ENCODE data around the gene RXRA. TPM values are rescaled to one million over a fixed set of nuclear protein-coding genes. Genes with fewer than 3 reads are reported as not detected.

RXRA gene
- total RNA-seq, 1 donor from 2014 or later: 33.4 TPM

DNA sequence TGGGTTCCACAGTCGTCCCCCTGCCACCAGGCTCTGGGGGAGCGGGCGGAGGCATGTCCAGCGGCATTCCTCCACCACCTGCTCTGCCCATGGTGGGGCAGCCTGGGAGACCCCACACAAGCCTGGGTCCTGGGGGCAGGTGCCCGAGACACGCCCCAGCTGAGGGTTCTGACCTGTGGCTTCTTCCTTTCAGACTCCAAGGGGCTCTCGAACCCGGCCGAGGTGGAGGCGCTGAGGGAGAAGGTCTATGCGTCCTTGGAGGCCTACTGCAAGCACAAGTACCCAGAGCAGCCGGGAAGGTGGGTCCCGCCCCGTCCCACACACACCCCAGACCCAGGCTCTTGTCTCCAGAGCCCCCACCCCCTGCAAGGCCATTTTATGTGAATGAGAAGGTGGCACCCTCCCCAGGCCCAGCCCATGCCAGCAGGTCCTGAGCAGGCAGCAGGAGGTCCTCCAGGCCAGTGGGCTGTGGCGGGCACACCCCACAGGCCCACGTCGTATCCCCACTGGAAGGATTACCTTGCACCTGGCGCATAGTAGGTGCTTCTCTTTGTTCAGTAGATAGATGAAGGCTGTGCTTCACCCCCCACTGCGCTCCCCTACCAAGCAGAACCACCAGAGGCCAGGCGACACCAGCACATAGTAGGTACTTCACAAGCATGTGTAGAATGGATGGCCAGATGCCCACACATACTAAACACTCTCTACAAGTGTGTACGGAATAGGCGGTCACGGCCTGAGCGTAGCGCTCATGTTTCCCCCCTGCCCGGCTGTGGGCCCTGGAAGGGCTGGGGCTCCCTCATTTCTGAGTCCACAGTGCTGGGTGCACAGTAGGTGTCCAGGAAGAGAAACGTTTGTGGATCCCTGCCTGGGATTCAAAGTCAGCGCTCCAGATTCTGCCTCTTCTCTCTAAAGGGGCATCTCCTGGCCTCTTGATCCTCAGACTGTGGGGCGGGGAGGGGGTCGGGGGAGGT, 107.9 kb downstream of the RXRA start:
- Histone ChIP-seq H3K4me1 (ENCODE audit: insufficient read depth, low read length) (peaks cover 12% of the 10 kb centered on the region), H3K36me3 (ENCODE audit: insufficient read depth, low read length) (no peaks in the 10 kb centered on the region), H3K9me3 (ENCODE audit: insufficient read depth, low read depth, low read length) (no peaks in the 10 kb centered on the region), H3K27ac (ENCODE audit: low read depth, low read length) (no peak overlapping the region), H3K4me2 (ENCODE audit: low read length) (peak overlapping the region; percentile 56), H4K20me1 (ENCODE audit: insufficient read depth, low read length) (peaks cover 26% of the 10 kb centered on the region), H3K9ac (ENCODE audit: low read length) (no peak overlapping the region), H3K4me3 (ENCODE audit: insufficient read depth, low read depth, low read length) (no peak overlapping the region), H2AFZ (ENCODE audit: low read depth, low read length) (no peak overlapping the region), H3K79me2 (ENCODE audit: insufficient read depth, low read length) (no peaks in the 10 kb centered on the region), H3K27me3 (ENCODE audit: insufficient read depth, low read length) (no peaks in the 10 kb centered on the region)
- DNase-seq (ENCODE audit: low read depth): no peak
- no peak for FAIRE-seq
- peaks cover 7% of the 10 kb centered on the region for H3K36me3 Mint-ChIP-seq (ENCODE audit: low read depth, unreplicated experiment)
- H3K4me3 Mint-ChIP-seq (ENCODE audit: unreplicated experiment): peak overlapping the region; percentile 45
- no peak overlapping the region for H3K27ac Mint-ChIP-seq (ENCODE audit: unreplicated experiment)
- H3K9me3 Mint-ChIP-seq (ENCODE audit: unreplicated experiment): no peaks in the 10 kb centered on the region
- H3K4me1 Mint-ChIP-seq (ENCODE audit: low read depth, unreplicated experiment): peaks cover 16% of the 10 kb centered on the region
- no peak for TF ChIP-seq EZH2 (IDR thresholded peaks at IDR 0.05; ENCODE audit: insufficient read depth, low read length)
- TF ChIP-seq CTCF (IDR thresholded peaks at IDR 0.05; ENCODE audit: insufficient read depth, low read depth, low read length): no peak
- no peaks in the 10 kb centered on the region for H3K27me3 Mint-ChIP-seq (ENCODE audit: low read depth, unreplicated experiment)

GRCh38 chr9:134434894-134435506, 108.7 kb downstream of the RXRA start:
- H3K4me3 Mint-ChIP-seq (ENCODE audit: unreplicated experiment): no peak overlapping the region
- peak; percentile 87 for FAIRE-seq
- H4K20me1 ChIP-seq (ENCODE audit: insufficient read depth, low read length): peaks cover 26% of the 10 kb centered on the region

More at GRCh38 chr9:134434894-134435506, 108.7 kb downstream of the RXRA start:
- H3K9me3 Mint-ChIP-seq (ENCODE audit: unreplicated experiment): no peaks in the 10 kb centered on the region
- H3K79me2 ChIP-seq (ENCODE audit: insufficient read depth, low read length): no peaks in the 10 kb centered on the region
- no peak overlapping the region for H2AFZ ChIP-seq (ENCODE audit: low read depth, low read length)
- H3K27me3 Mint-ChIP-seq (ENCODE audit: low read depth, unreplicated experiment): no peaks in the 10 kb centered on the region
- H3K36me3 Mint-ChIP-seq (ENCODE audit: low read depth, unreplicated experiment): peaks cover 7% of the 10 kb centered on the region
- H3K4me2 ChIP-seq (ENCODE audit: low read length): peak overlapping the region; percentile 56
- peaks cover 16% of the 10 kb centered on the region for H3K4me1 Mint-ChIP-seq (ENCODE audit: low read depth, unreplicated experiment)
- DNase-seq (ENCODE audit: low read depth): peak; percentile 93
- no peak overlapping the region for H3K9ac ChIP-seq (ENCODE audit: low read length)
- peak overlapping the region; percentile 66 for H3K27ac Mint-ChIP-seq (ENCODE audit: unreplicated experiment)
- H3K27me3 ChIP-seq (ENCODE audit: insufficient read depth, low read length): no peaks in the 10 kb centered on the region
- no peaks in the 10 kb centered on the region for H3K9me3 ChIP-seq (ENCODE audit: insufficient read depth, low read depth, low read length)
- no peak overlapping the region for H3K27ac ChIP-seq (ENCODE audit: low read depth, low read length)
- H3K36me3 ChIP-seq (ENCODE audit: insufficient read depth, low read length): no peaks in the 10 kb centered on the region
- H3K4me3 ChIP-seq (ENCODE audit: insufficient read depth, low read depth, low read length): no peak overlapping the region
- H3K4me1 ChIP-seq (ENCODE audit: insufficient read depth, low read length): peaks cover 12% of the 10 kb centered on the region
- no peak for TF ChIP-seq EZH2 (IDR thresholded peaks at IDR 0.05; ENCODE audit: insufficient read depth, low read length)
- no peak for TF ChIP-seq CTCF (IDR thresholded peaks at IDR 0.05; ENCODE audit: insufficient read depth, low read depth, low read length)

All from astrocyte (in vitro differentiated cells and primary cell).